ENCODE results near the gene APLN.

APLN gene

GRCh38 chrX:129622757-129623301 is 31.9 kb downstream of the APLN start:
- Histone ChIP-seq H3K9ac (peak overlapping the region in 7 of 11 experiments; percentile 30 to 66 (median 45); a peak in 11 of 22 replicates), H3K4me3 (no peak overlapping the region), H3K4me2 (peak overlapping the region in 10 of 11 experiments; percentile 13 to 66 (median 52); a peak in 18 of 22 replicates), H3K4me1 (peaks cover 0 to 24% (median 17%) of the 10 kb centered on the region in 10 experiments; a peak in 17 of 20 replicates), H3K27me3 (peaks cover 41 to 94% (median 90%) of the 10 kb centered on the region in 11 experiments), H3K36me3 (no peaks in the 10 kb centered on the region), H3K27ac (peak overlapping the region in 8 of 11 experiments; percentile 18 to 79 (median 54); a peak in 14 of 22 replicates), H4K20me1 (no peaks in the 10 kb centered on the region; a peak in 1 of 22 replicates), H3K9me3 (replicated peaks in 1 of 11) (no peaks in the 10 kb centered on the region; a peak in 3 of 22 replicates)
- TF ChIP-seq Cebpa-rat (IDR thresholded peaks at IDR 0.05): no peak

GRCh38 chrX:129618997-129619396 is 35.8 kb downstream of the APLN start:
- Histone ChIP-seq H3K27me3 (peaks cover 45 to 95% (median 84%) of the 10 kb centered on the region in 11 experiments), H3K9ac (no peak overlapping the region), H3K4me1 (peaks cover 16 to 37% (median 29%) of the 10 kb centered on the region in 10 experiments; a peak in 19 of 20 replicates), H3K4me3 (no peak overlapping the region), H3K27ac (no peak overlapping the region), H4K20me1 (no peaks in the 10 kb centered on the region; a peak in 1 of 22 replicates), H3K36me3 (no peaks in the 10 kb centered on the region), H3K9me3 (replicated peaks in 1 of 11) (no peaks in the 10 kb centered on the region), H3K4me2 (no peak overlapping the region)
- no peak for TF ChIP-seq Cebpa-rat (IDR thresholded peaks at IDR 0.05)

DNA sequence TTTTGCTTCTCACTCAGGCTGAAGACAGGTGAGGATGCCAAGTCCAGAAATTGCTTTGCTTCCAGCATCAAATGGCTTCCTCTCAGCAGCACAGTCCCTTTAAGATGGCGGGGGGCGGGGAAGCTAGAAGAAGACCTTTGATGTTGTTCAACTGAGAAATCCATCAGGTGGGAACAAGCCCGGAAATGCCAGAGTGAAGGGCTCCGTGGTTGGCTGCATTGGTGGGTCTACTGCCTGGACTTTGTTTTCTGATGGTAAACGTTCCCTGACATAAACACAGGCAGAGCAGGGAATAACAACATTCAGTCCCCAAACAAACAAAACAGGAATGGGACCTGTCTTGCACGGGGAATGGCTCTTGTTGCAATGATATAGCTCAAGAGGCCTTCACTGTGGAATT is 37.3 kb downstream of the APLN start:
- TF ChIP-seq Cebpa-rat (IDR thresholded peaks at IDR 0.05): no peak
- Histone ChIP-seq H3K36me3 (no peaks in the 10 kb centered on the region), H3K27ac (no peak overlapping the region), H3K27me3 (peaks cover 33 to 93% (median 84%) of the 10 kb centered on the region in 11 experiments), H3K9me3 (replicated peaks in 1 of 11) (no peaks in the 10 kb centered on the region), H3K4me2 (no peak overlapping the region), H4K20me1 (0 out of 22 replicates have a peak, but pooled peaks cover 0 to under 1% (median 0%) of the 10 kb centered on the region in 11 experiments), H3K4me1 (peaks cover 18 to 26% (median 21%) of the 10 kb centered on the region in 10 experiments; a peak in 19 of 20 replicates), H3K4me3 (no peak overlapping the region), H3K9ac (no peak overlapping the region)

GRCh38 chrX:129614481-129615255 is 40.1 kb downstream of the APLN start:
- Histone ChIP-seq H3K4me2 (peak overlapping the region; percentile 0 to 54 (median 29); a peak in 16 of 22 replicates), H3K4me3 (no peak overlapping the region), H3K9ac (no peak overlapping the region; a peak in 2 of 22 replicates), H3K4me1 (peaks cover 9 to 20% (median 13%) of the 10 kb centered on the region in 10 experiments; a peak in 18 of 20 replicates), H3K27ac (peak overlapping the region in 9 of 11 experiments; percentile 19 to 63 (median 49); a peak in 16 of 22 replicates), H3K27me3 (peaks cover 18 to 97% (median 82%) of the 10 kb centered on the region in 11 experiments), H3K36me3 (no peaks in the 10 kb centered on the region), H4K20me1 (peaks cover 0 to 3% (median 0%) of the 10 kb centered on the region in 11 experiments; a peak in 2 of 22 replicates), H3K9me3 (replicated peaks in 1 of 11) (no peaks in the 10 kb centered on the region)
- no peak for TF ChIP-seq Cebpa-rat (IDR thresholded peaks at IDR 0.05)

GRCh38 chrX:129613596-129613995 is 41.2 kb downstream of the APLN start:
- H3K9ac ChIP-seq: no peak overlapping the region
- H3K9me3 ChIP-seq (replicated peaks in 1 of 11): no peaks in the 10 kb centered on the region
- no peak for TF ChIP-seq Cebpa-rat (IDR thresholded peaks at IDR 0.05)
- peaks cover 9 to 20% (median 13%) of the 10 kb centered on the region in 10 experiments; a peak in 18 of 20 replicates for H3K4me1 ChIP-seq
- no peak overlapping the region; a peak in 1 of 22 replicates for H3K4me2 ChIP-seq
- H3K27ac ChIP-seq: 0 out of 22 replicates have a peak overlapping the region, but pooled peaks of 1 of the 11 experiments have one; percentile 63
- H4K20me1 ChIP-seq: peaks cover 0 to 8% (median 0%) of the 10 kb centered on the region in 11 experiments; a peak in 4 of 22 replicates
- peaks cover 25 to 97% (median 82%) of the 10 kb centered on the region in 11 experiments for H3K27me3 ChIP-seq
- H3K36me3 ChIP-seq: no peaks in the 10 kb centered on the region
- no peak overlapping the region for H3K4me3 ChIP-seq

DNA sequence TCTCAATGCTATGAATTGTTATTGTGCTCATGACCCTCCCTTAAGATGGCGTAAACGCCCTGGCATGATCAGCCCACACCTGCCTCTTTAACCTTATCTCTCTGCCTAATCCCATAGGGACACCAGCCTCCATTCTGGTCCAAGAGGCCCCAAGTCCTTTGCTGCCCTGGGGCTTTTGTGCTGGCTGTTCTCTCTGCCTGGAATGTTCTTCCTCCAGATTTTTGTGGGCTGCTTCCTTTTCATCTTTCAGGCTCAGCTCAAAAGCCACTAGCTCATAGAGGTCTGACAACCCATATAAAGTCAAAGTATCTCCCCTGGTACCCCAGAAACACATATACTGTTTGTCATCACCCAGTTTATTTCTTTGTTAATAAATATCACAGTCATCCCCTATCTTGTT is 42.4 kb downstream of the APLN start:
- H3K36me3 ChIP-seq: no peaks in the 10 kb centered on the region
- no peaks in the 10 kb centered on the region for H3K9me3 ChIP-seq (replicated peaks in 1 of 11)
- H3K4me2 ChIP-seq: no peak overlapping the region
- no peak overlapping the region for H3K9ac ChIP-seq
- H4K20me1 ChIP-seq: peaks cover 0 to 8% (median 0%) of the 10 kb centered on the region in 11 experiments; a peak in 4 of 22 replicates
- TF ChIP-seq Cebpa-rat (IDR thresholded peaks at IDR 0.05): no peak
- H3K4me3 ChIP-seq: no peak overlapping the region
- peaks cover 35 to 98% (median 83%) of the 10 kb centered on the region in 11 experiments for H3K27me3 ChIP-seq
- no peak overlapping the region for H3K27ac ChIP-seq
- peaks cover 9 to 20% (median 13%) of the 10 kb centered on the region in 10 experiments; a peak in 18 of 20 replicates for H3K4me1 ChIP-seq

DNA sequence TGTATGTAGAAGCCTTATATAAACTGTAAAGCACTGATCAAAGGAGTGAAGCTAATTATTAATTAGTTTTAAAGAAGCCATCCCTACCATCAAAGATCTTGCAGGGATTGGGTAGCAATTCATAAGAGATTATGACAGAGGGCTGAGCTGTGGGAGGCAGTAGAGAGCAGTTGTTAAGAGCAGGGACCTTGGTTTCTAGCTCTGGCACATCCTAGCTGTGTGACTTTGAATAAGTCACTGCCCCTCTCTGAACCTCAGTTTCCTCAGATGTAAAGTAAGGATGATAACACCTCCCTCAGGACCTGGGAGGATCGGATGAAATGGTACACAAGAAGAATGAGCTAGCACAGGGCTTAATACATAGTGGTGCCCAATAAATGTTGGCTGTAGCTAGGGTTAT is 45.4 kb downstream of the APLN start:
- Histone ChIP-seq H3K4me2 (no peak overlapping the region), H4K20me1 (peaks cover 0 to 8% (median 0%) of the 10 kb centered on the region in 11 experiments; a peak in 5 of 22 replicates), H3K36me3 (no peaks in the 10 kb centered on the region), H3K4me1 (peaks cover 2 to 11% (median 5%) of the 10 kb centered on the region in 10 experiments; a peak in 16 of 20 replicates), H3K9ac (no peak overlapping the region), H3K9me3 (replicated peaks in 1 of 11) (no peaks in the 10 kb centered on the region), H3K27me3 (peaks cover 42 to 97% (median 88%) of the 10 kb centered on the region in 11 experiments), H3K4me3 (no peak overlapping the region), H3K27ac (no peak overlapping the region)
- TF ChIP-seq Cebpa-rat (IDR thresholded peaks at IDR 0.05): no peak

DNA sequence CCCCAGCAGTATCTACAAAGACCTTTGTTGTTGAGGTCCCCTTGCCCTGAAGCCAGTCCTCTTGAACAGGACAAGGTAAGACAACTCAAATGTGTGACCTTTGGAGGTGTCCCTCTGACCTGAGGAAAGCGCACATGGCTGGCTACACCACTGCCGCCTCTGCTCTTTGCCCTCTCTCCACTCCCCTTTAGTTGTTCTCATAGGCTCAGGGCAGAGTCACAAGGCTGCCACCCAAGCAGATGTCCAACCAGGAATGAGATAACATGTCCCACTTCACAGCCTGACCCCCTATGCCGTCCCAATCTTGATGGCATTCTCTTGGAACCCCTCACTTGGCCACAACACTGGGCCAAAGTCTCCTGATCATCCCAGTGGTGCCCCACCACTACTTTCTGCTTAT is 46.3 kb downstream of the APLN start:
- Histone ChIP-seq H3K27ac (no peak overlapping the region), H3K27me3 (peaks cover 50 to 97% (median 89%) of the 10 kb centered on the region in 11 experiments), H3K4me1 (peaks cover 7 to 13% (median 10%) of the 10 kb centered on the region in 10 experiments; a peak in 16 of 20 replicates), H3K9ac (no peak overlapping the region), H3K36me3 (no peaks in the 10 kb centered on the region), H3K4me2 (no peak overlapping the region), H3K4me3 (no peak overlapping the region), H4K20me1 (peaks cover 0 to 8% (median 0%) of the 10 kb centered on the region in 11 experiments; a peak in 5 of 22 replicates), H3K9me3 (replicated peaks in 1 of 11) (no peaks in the 10 kb centered on the region)
- no peak for TF ChIP-seq Cebpa-rat (IDR thresholded peaks at IDR 0.05)
